BJ (cell line): ENCODE results near the gene WWP2. TPM values are rescaled to one million over a fixed set of nuclear protein-coding genes. Genes with fewer than 3 reads are reported as not detected.
A peak's percentile ranks its signal among the peaks of the same experiment; 100 is the strongest.

Experiments
- CTCF ChIA-PET: fragments of 350-600 bp; formaldehyde crosslinking; extraction: SDS; loops from one replicate; lab custom pipeline; 2021; ENCODE audit warnings: antibody characterized with exemption, inconsistent platforms; lab: Yijun Ruan, JAX
- POLR2A ChIA-PET: fragments of 300-600 bp; sonication (Branson Sonifier 250); formaldehyde crosslinking; extraction: SDS; loops from one replicate; lab custom pipeline; 2021; ENCODE audit warnings: antibody characterized with exemption; lab: Charles Lee
- DNase-seq: peaks from one replicate; pipeline ENCODE4 v3.0.0-alpha.2; 2011; ENCODE audit warnings: low read depth
- H3K27me3 ChIP-seq: 2 replicates; pipeline ENCODE4 v1.6.0; 2011; ENCODE audit warnings: low read length; ENCODE audit not compliant: control insufficient read depth, insufficient read depth
- H3K36me3 ChIP-seq: 2 replicates; pipeline ENCODE4 v1.5.1; 2011; ENCODE audit warnings: low read length; ENCODE audit not compliant: control insufficient read depth, insufficient read depth
- H3K4me3 ChIP-seq: 2 replicates; pipeline ENCODE4 v1.5.1; 2011; ENCODE audit warnings: low read depth, mild to moderate bottlenecking, control low read depth, low read length
- CTCF ChIP-seq: IDR thresholded peaks from 2 replicates; pipeline ENCODE4 v1.5.1; 2011; ENCODE audit warnings: low read depth, mild to moderate bottlenecking, control low read depth, inconsistent platforms, low read length, moderate library complexity; ENCODE audit not compliant: insufficient read depth
- polyA plus RNA-seq: library from polyadenylated mRNA; depleted of rRNA; stranded (reverse); fragments of >200 nt; gene quantifications from 2 replicates; pipeline ENCODE4 v1.2.3, GENCODE V29; 2011

The WWP2 gene
- polyA plus RNA-seq, 1 experiment, result 16.8 TPM

- peak; percentile 74 for TF ChIP-seq CTCF
- H3K27me3 ChIP-seq, result no peaks in the 10 kb centered on the region
- DNase-seq, result no peak
- no peak overlapping the region for H3K4me3 ChIP-seq
- peaks cover 9% of the 10 kb centered on the region for H3K36me3 ChIP-seq
- ChIA-PET POLR2A (no interaction called here), CTCF (interaction anchor here (0.6 to 17.1 kb wide), 39 partner anchors 8 to 466 kb away, joined by 3 to 318 read pairs (median 5); partner anchors contain the start of gene WWP2)
Measured at GRCh38 chr16:69930117-69930776, 168.1 kb downstream of the WWP2 start.

- peaks cover 14% of the 10 kb centered on the region for H3K36me3 ChIP-seq
- TF ChIP-seq CTCF, result no peak
- DNase-seq, result no peak
- POLR2A ChIA-PET, result no interaction called here
- CTCF ChIA-PET, result interaction anchor here (1.4 to 17.1 kb wide), 2 partner anchors 10 to 136 kb away, joined by 5 to 318 read pairs; no protein-coding TSS in a partner anchor
- H3K4me3 ChIP-seq, result no peak overlapping the region
- no peaks in the 10 kb centered on the region for H3K27me3 ChIP-seq
Measured at GRCh38 chr16:69931631-69932030, 169.5 kb downstream of the WWP2 start.

- H3K36me3 ChIP-seq, result peaks cover 19% of the 10 kb centered on the region
Measured at GRCh38 chr16:69932228-69932627, 170.1 kb downstream of the WWP2 start.

GRCh38 chr16:69932691-69933392, 170.7 kb downstream of the WWP2 start:
- Histone ChIP-seq H3K4me3 (no peak overlapping the region), H3K27me3 (no peaks in the 10 kb centered on the region), H3K36me3 (peaks cover 23% of the 10 kb centered on the region)
- TF ChIP-seq CTCF, result no peak
- ChIA-PET CTCF (interaction anchor here (1.4 to 17.1 kb wide), 2 partner anchors 8 to 137 kb away, joined by 5 to 318 read pairs; no protein-coding TSS in a partner anchor), POLR2A (no interaction called here)
- no peak for DNase-seq

More at GRCh38 chr16:69932228-69932627, 170.1 kb downstream of the WWP2 start:
- ChIA-PET POLR2A (no interaction called here), CTCF (interaction anchor here (1.4 to 17.1 kb wide), 2 partner anchors 9 to 137 kb away, joined by 5 to 318 read pairs; no protein-coding TSS in a partner anchor)
- no peaks in the 10 kb centered on the region for H3K27me3 ChIP-seq
- no peak for DNase-seq
- no peak for TF ChIP-seq CTCF
- no peak overlapping the region for H3K4me3 ChIP-seq

- no peaks in the 10 kb centered on the region for H3K27me3 ChIP-seq
- H3K4me3 ChIP-seq, result no peak overlapping the region
- peaks cover 23% of the 10 kb centered on the region for H3K36me3 ChIP-seq
- POLR2A ChIA-PET, result no interaction called here
- no peak for TF ChIP-seq CTCF
- CTCF ChIA-PET, result interaction anchor here (17.1 kb wide), 1 partner anchor 139 kb away, joined by 318 read pairs; no protein-coding TSS in a partner anchor
- no peak for DNase-seq
Measured at GRCh38 chr16:69934044-69934443, 171.9 kb downstream of the WWP2 start.
